ACHN (cell line): ENCODE data around the gene EMD.
A peak's percentile ranks its signal among the peaks of the same experiment; 100 is the strongest.

Source experiments
- DNase-seq: peaks from one replicate; pipeline ENCODE4 v3.0.0-alpha.2; 2015
- in situ Hi-C: cut with HindIII; loops from 2 replicates; pipeline ENCODE4 v1.10.0; 2017; ENCODE audit warnings: low sequenced_read_pairs, low pct_ligation_motif_present, low pct_unique_long_range_greater_than_20kb

EMD gene

GRCh38 chrX:154401918-154402621 is 23.0 kb downstream of the EMD start:
- in situ Hi-C loops: no loop called here
- no peak for DNase-seq

GRCh38 chrX:154402622-154403127 is 23.6 kb downstream of the EMD start:
- in situ Hi-C loops: no loop called here
- DNase-seq: no peak

GRCh38 chrX:154403192-154403591 is 24.1 kb downstream of the EMD start:
- in situ Hi-C loops: no loop called here
- no peak for DNase-seq

- in situ Hi-C loops: no loop called here
- no peak for DNase-seq
These were observed 24.8 kb downstream of the EMD start for GRCh38 chrX:154403858-154404257.

- DNase-seq: no peak
- in situ Hi-C loops: no loop called here
These were observed 25.6 kb downstream of the EMD start for GRCh38 chrX:154404625-154405192.

GRCh38 chrX:154408659-154409221 is 29.6 kb downstream of the EMD start:
- in situ Hi-C loops: no loop called here
- no peak for DNase-seq

- in situ Hi-C loops: no loop called here
- peak; percentile 83 for DNase-seq
These were observed 30.3 kb downstream of the EMD start, which contains the start of gene DNASE1L1 for GRCh38 chrX:154409222-154409871. Gene DNASE1L1, minus strand, starts transcription at chrX:154409254. Its CDS starts 3,686 bp downstream, at chrX:154405568.

GRCh38 chrX:154411981-154412340 is 32.9 kb downstream of the EMD start:
- in situ Hi-C loops: no loop called here

GRCh38 chrX:154412468-154412867 is 33.4 kb downstream of the EMD start:
- in situ Hi-C loops: no loop called here
- no peak for DNase-seq

More at GRCh38 chrX:154411981-154412340, 32.9 kb downstream of the EMD start:
- DNase-seq: peak; percentile 51

GRCh38 chrX:154413142-154413541 is 34.0 kb downstream of the EMD start:
- in situ Hi-C loops: no loop called here
- no peak for DNase-seq

GRCh38 chrX:154417157-154417556 is 38.1 kb downstream of the EMD start:
- in situ Hi-C loops: no loop called here
- DNase-seq: no peak

GRCh38 chrX:154419189-154419588 is 40.1 kb downstream of the EMD start:
- DNase-seq: no peak
- in situ Hi-C loops: no loop called here

GRCh38 chrX:154419688-154420401 is 40.8 kb downstream of the EMD start:
- no peak for DNase-seq
- in situ Hi-C loops: no loop called here

- DNase-seq: no peak
- in situ Hi-C loops: no loop called here
These were observed 41.3 kb downstream of the EMD start for GRCh38 chrX:154420402-154420756.

GRCh38 chrX:154426916-154427770 is 48.0 kb downstream of the EMD start:
- in situ Hi-C loops: no loop called here
- no peak for DNase-seq

GRCh38 chrX:154428176-154429171 is 49.4 kb downstream of the EMD start, which contains the start of gene ATP6AP1:
Gene ATP6AP1, plus strand, starts transcription at chrX:154428677. Its CDS starts 16 bp downstream, at chrX:154428693.
- peak; percentile 85 for DNase-seq
- in situ Hi-C loops: no loop called here

- no peak for DNase-seq
- in situ Hi-C loops: no loop called here
These were observed 50.6 kb downstream of the EMD start for GRCh38 chrX:154429711-154430110.
